GM23338 (cell line): Measurements from ENCODE around the gene SAMD10. TPM values are rescaled to one million over a fixed set of nuclear protein-coding genes. Genes with fewer than 3 reads are reported as not detected.

ENCODE experiments used
- ATAC-seq: fragments of 200-7000 bp; cut with Tn5 transposase; 3 replicates; pipeline ENCODE4 v1.9.1; 2020
- DNase-seq: peaks from one replicate; pipeline ENCODE4 v3.0.0-alpha.2; 2015; ENCODE audit warnings: low spot score
- H2AFZ ChIP-seq: fragments of 200-600 bp; sonication (generic); 2 replicates; pipeline ENCODE4 v1.8.0; 2016; ENCODE audit warnings: antibody characterized with exemption, mild to moderate bottlenecking, moderate library complexity
- H3F3A ChIP-seq: fragments of 200-600 bp; sonication (generic); replicated peaks from 2 replicates; pipeline ENCODE4 v1.8.0; 2017; ENCODE audit warnings: antibody characterized with exemption, mixed run types, low read depth
- H3K27ac ChIP-seq: fragments of 200-600 bp; sonication (generic); 2 replicates; pipeline ENCODE4 v1.6.1; 2016; ENCODE audit warnings: low read depth
- H3K27me3 ChIP-seq: fragments of 200-600 bp; sonication (generic); 2 replicates; pipeline ENCODE4 v1.8.0; 2016; ENCODE audit warnings: mild to moderate bottlenecking, mixed run types, moderate library complexity; ENCODE audit not compliant: insufficient read depth
- H3K36me3 ChIP-seq: fragments of 200-600 bp; sonication (generic); 2 replicates; pipeline ENCODE4 v1.8.0; 2016; ENCODE audit warnings: mild to moderate bottlenecking; ENCODE audit not compliant: insufficient read depth
- H3K4me1 ChIP-seq: fragments of 200-600 bp; sonication (generic); 2 replicates; pipeline ENCODE4 v1.8.0; 2016; ENCODE audit warnings: mild to moderate bottlenecking, moderate library complexity; ENCODE audit not compliant: insufficient read depth
- H3K4me2 ChIP-seq: fragments of 200-600 bp; sonication (generic); 2 replicates; pipeline ENCODE4 v1.7.1; 2017; ENCODE audit warnings: mixed run types
- H3K4me3 ChIP-seq: fragments of 200-600 bp; sonication (generic); 2 replicates; pipeline ENCODE4 v1.6.1; 2016; ENCODE audit warnings: mixed run types
- H3K79me2 ChIP-seq: fragments of 200-600 bp; sonication (generic); replicated peaks from 2 replicates; pipeline ENCODE4 v1.8.0; 2017; ENCODE audit warnings: mild to moderate bottlenecking; ENCODE audit not compliant: insufficient read depth
- H3K9me2 ChIP-seq: fragments of 200-600 bp; sonication (generic); 2 replicates; pipeline ENCODE4 v1.8.0; 2017; ENCODE audit not compliant: insufficient read depth
- H4K20me1 ChIP-seq: fragments of 200-600 bp; sonication (generic); replicated peaks from 2 replicates; pipeline ENCODE4 v1.8.0; 2017; ENCODE audit warnings: mild to moderate bottlenecking; ENCODE audit not compliant: insufficient read depth
- H3K27ac Mint-ChIP-seq: 2 replicates; pipeline ENCODE4 v1.8.0; 2020; ENCODE audit warnings: inconsistent platforms, mild to moderate bottlenecking, moderate library complexity, mixed read lengths
- H3K27me3 Mint-ChIP-seq: 3 replicates; pipeline ENCODE4 v1.8.0; 2022; ENCODE audit warnings: low read depth, mild to moderate bottlenecking, moderate library complexity, mixed read lengths, inconsistent platforms; ENCODE audit not compliant: insufficient read depth, poor library complexity
- H3K36me3 Mint-ChIP-seq: 3 replicates; pipeline ENCODE4 v1.8.0; 2021; ENCODE audit warnings: low read depth, mild to moderate bottlenecking, inconsistent platforms, moderate library complexity, mixed read lengths
- H3K4me1 Mint-ChIP-seq: 3 replicates; pipeline ENCODE4 v1.8.0; 2020; ENCODE audit warnings: mild to moderate bottlenecking, inconsistent platforms, mixed read lengths
- H3K4me3 Mint-ChIP-seq: 3 replicates; pipeline ENCODE4 v1.8.0; 2021; ENCODE audit warnings: moderate library complexity, mild to moderate bottlenecking, inconsistent platforms, mixed read lengths
- H3K9me3 Mint-ChIP-seq: 3 replicates; pipeline ENCODE4 v1.8.0; 2020; ENCODE audit warnings: moderate library complexity, mild to moderate bottlenecking, inconsistent platforms, mixed read lengths
- CTCF ChIP-seq, 2 experiments: fragments of 200-600 bp in 1 of 2; sonication (generic) in 1 of 2; conservative IDR thresholded peaks; 2 replicates each; pipeline versions ENCODE4 v1.5.1 to v1.6.1; 2016 to 2017; ENCODE audit warnings: antibody characterized with exemption in 2 of 2, low read depth in 2 of 2, mild to moderate bottlenecking in 2 of 2, moderate library complexity in 1 of 2
- EZH2 ChIP-seq: fragments of 200-600 bp; sonication (generic); IDR thresholded peaks from one replicate; pipeline ENCODE4 v1.8.0; 2017; ENCODE audit warnings: antibody characterized with exemption, mild to moderate bottlenecking, low read depth; ENCODE audit not compliant: unreplicated experiment
- EZH2phosphoT487 ChIP-seq: fragments of 200-600 bp; sonication (generic); IDR thresholded peaks from one replicate; pipeline ENCODE4 v1.8.1; 2018; ENCODE audit warnings: antibody characterized with exemption; ENCODE audit not compliant: unreplicated experiment
- NANOG ChIP-seq: IDR thresholded peaks from 2 replicates; pipeline ENCODE4 v1.6.1; 2016; ENCODE audit warnings: antibody characterized with exemption, borderline replicate concordance
- REST ChIP-seq: IDR thresholded peaks from one replicate; pipeline ENCODE4 v1.6.1; 2018; ENCODE audit warnings: antibody characterized with exemption; ENCODE audit not compliant: unreplicated experiment
- STAT1 ChIP-seq: IDR thresholded peaks from one replicate; pipeline ENCODE4 v1.6.1; 2016; ENCODE audit warnings: antibody characterized with exemption; ENCODE audit not compliant: unreplicated experiment
- ZNF462 ChIP-seq: fragments of 250-450 bp; sonication (Bioruptor Pico); IDR thresholded peaks from 2 replicates; pipeline ENCODE4 v1.5.0; 2020; ENCODE audit warnings: mild to moderate bottlenecking, moderate library complexity
- polyA plus RNA-seq: library from polyadenylated mRNA; unstranded; fragments of >200 nt; fragmentation: Nextera tagmentation; extraction: Ambion mirVana; gene quantifications from 2 replicates; pipeline ENCODE4 v1.2.1, GENCODE V29; 2016
- total RNA-seq: library from RNA; depleted of rRNA; stranded (reverse); fragments of >200 nt; shearing (Covaris generic); gene quantifications from 2 replicates; pipeline ENCODE4 v1.2.3, GENCODE V29; 2014

Gene SAMD10
- total and polyA plus RNA-seq, 2 experiments from 2014 or later, result 2.1 to 7.3 TPM

- peaks cover 21% of the 10 kb centered on the region; the same call in 1 of the 2 replicates for H3F3A ChIP-seq
- peaks cover 10% of the 10 kb centered on the region for H3K27me3 Mint-ChIP-seq
- DNase-seq (no peak), ATAC-seq (no peak)
- no peak overlapping the region for H2AFZ ChIP-seq
- no peak overlapping the region for H3K4me3 Mint-ChIP-seq
- H3K27me3 ChIP-seq, result no peaks in the 10 kb centered on the region
- H3K9me2 ChIP-seq, result no peaks in the 10 kb centered on the region
- no peaks in the 10 kb centered on the region; the same call in 2 of the 3 replicates for H3K9me3 Mint-ChIP-seq
- H3K4me3 ChIP-seq, result no peak overlapping the region
- no peak overlapping the region for H3K27ac ChIP-seq
- peaks cover 3% of the 10 kb centered on the region; the same call in 1 of the 2 replicates for H3K4me1 ChIP-seq
- peaks cover 29% of the 10 kb centered on the region for H3K36me3 Mint-ChIP-seq
- H3K4me1 Mint-ChIP-seq, result peaks cover 5% of the 10 kb centered on the region; the same call in 1 of the 3 replicates
- H3K27ac Mint-ChIP-seq, result no peak overlapping the region
- no peaks in the 10 kb centered on the region; the same call in 1 of the 2 replicates for H4K20me1 ChIP-seq
- TF ChIP-seq EZH2, result no peak
- no peak for TF ChIP-seq REST
- no peak for TF ChIP-seq NANOG
- H3K4me2 ChIP-seq, result no peak overlapping the region
- H3K79me2 ChIP-seq, result no peaks in the 10 kb centered on the region
- H3K36me3 ChIP-seq, result no peaks in the 10 kb centered on the region
Observed at GRCh38 chr20:63935447-63935846, 44.0 kb downstream of the SAMD10 start.

- peak; percentile 72 for DNase-seq
- H3F3A ChIP-seq, result peaks cover 16% of the 10 kb centered on the region; the same call in 1 of the 2 replicates
- no peaks in the 10 kb centered on the region for H3K27me3 ChIP-seq
- peaks cover 36% of the 10 kb centered on the region for H3K36me3 Mint-ChIP-seq
- no peak overlapping the region for H3K4me2 ChIP-seq
- H3K27ac Mint-ChIP-seq, result peak overlapping the region; percentile 44
- H3K79me2 ChIP-seq, result no peaks in the 10 kb centered on the region
- TF ChIP-seq CTCF (conservative IDR thresholded peaks at IDR 0.05; ENCODE audit: low read depth in 2 of 2) (peak; percentile 68 to 72), ZNF462 (no peak), EZH2phosphoT487 (no peak), STAT1 (no peak)
- no peaks in the 10 kb centered on the region for H3K36me3 ChIP-seq
- H3K4me3 Mint-ChIP-seq, result no peak overlapping the region
- no peaks in the 10 kb centered on the region for H3K9me2 ChIP-seq
- H3K4me1 Mint-ChIP-seq, result peaks cover 5% of the 10 kb centered on the region; the same call in 1 of the 3 replicates
- peak; percentile 39 for ATAC-seq
- H3K4me1 ChIP-seq, result peaks cover 2% of the 10 kb centered on the region; the same call in 1 of the 2 replicates
- no peak overlapping the region for H2AFZ ChIP-seq
- no peaks in the 10 kb centered on the region; the same call in 2 of the 3 replicates for H3K9me3 Mint-ChIP-seq
- peaks cover 6% of the 10 kb centered on the region for H3K27me3 Mint-ChIP-seq
- no peak overlapping the region for H3K4me3 ChIP-seq
- H3K27ac ChIP-seq, result 0 out of 2 replicates have a peak overlapping the region, but pooled peaks have one; percentile 32
- no peaks in the 10 kb centered on the region; the same call in 1 of the 2 replicates for H4K20me1 ChIP-seq
Observed at GRCh38 chr20:63934271-63935068, 45.0 kb downstream of the SAMD10 start.
